A549 (cell line): ENCODE data around the gene STRA8. TPM values are rescaled to one million over a fixed set of nuclear protein-coding genes. Genes with fewer than 3 reads are reported as not detected.

Experiments
- ATAC-seq, 2 experiments: fragments of 200-7000 bp in 1 of 2; fragments of >200 bp in 1 of 2; cut with Nextera tagmentation in 1 of 2; cut with Tn5 transposase in 1 of 2; 3 replicates each; pipeline versions ENCODE4 v1.8.0 to v1.9.1; 2018 to 2020; ENCODE audit warnings: mild to moderate bottlenecking in 1 of 2, moderate library complexity in 1 of 2
- CTCF ChIA-PET: fragments of 300-600 bp; sonication (Branson Sonifier 250); formaldehyde crosslinking; extraction: SDS; loops from one replicate; lab custom pipeline; 2021; ENCODE audit warnings: antibody characterized with exemption, inconsistent platforms; lab: Yijun Ruan, JAX
- POLR2A ChIA-PET: fragments of 350-600 bp; formaldehyde crosslinking; extraction: SDS; loops from one replicate; lab custom pipeline; 2021; ENCODE audit warnings: antibody characterized with exemption, inconsistent platforms; lab: Yijun Ruan, JAX
- DNase-seq, 2 experiments: peaks; one replicate each; pipeline versions ENCODE4 v3.0.0 to v3.0.0-alpha.2; 2011 to 2016; ENCODE audit warnings: low read depth in 1 of 2, low spot score in 1 of 2
- FAIRE-seq: peaks from 2 replicates; lab custom pipeline; 2011; peaks lifted over from hg19 to GRCh38; lab: Jason Lieb, UNC
- H3K27ac ChIP-seq, 2 experiments: fragments of >200 bp; sonication (Bioruptor Twin); formaldehyde crosslinking; 3 replicates each; pipeline ENCODE4 v1.5.1; 2016 to 2017
- H3K4me1 ChIP-seq: fragments of >200 bp; sonication (Bioruptor Twin); formaldehyde crosslinking; 3 replicates; pipeline ENCODE4 v1.6.1; 2016
- H3K4me2 ChIP-seq: fragments of >200 bp; sonication (Bioruptor Twin); formaldehyde crosslinking; 3 replicates; pipeline ENCODE4 v1.6.1; 2016
- H3K4me3 ChIP-seq: fragments of >200 bp; sonication (Bioruptor Twin); formaldehyde crosslinking; 3 replicates; pipeline ENCODE4 v1.5.1; 2016
- H3K9me3 ChIP-seq: fragments of >200 bp; sonication (Bioruptor Twin); formaldehyde crosslinking; 3 replicates; pipeline ENCODE4 v1.6.1; 2016
- BHLHE40 ChIP-seq: IDR thresholded peaks from 2 replicates; pipeline ENCODE4 v1.6.1; 2012; ENCODE audit warnings: low read depth, low read length, inconsistent platforms
- CBX8 ChIP-seq: fragments of 200-600 bp; sonication (generic); IDR thresholded peaks from 2 replicates; pipeline ENCODE4 v1.6.1; 2016
- CEBPB ChIP-seq, 2 experiments: fragments of >200 bp in 1 of 2; sonication (Bioruptor Twin) in 1 of 2; formaldehyde crosslinking in 1 of 2; IDR thresholded peaks; 2 replicates each; pipeline ENCODE4 v1.6.1; 2012 to 2016
- CHD2 ChIP-seq: fragments of 150-350 bp; IDR thresholded peaks from 2 replicates; pipeline ENCODE4 v1.6.1; 2014; ENCODE audit warnings: low read length; ENCODE audit not compliant: partially characterized antibody
- CHD4 ChIP-seq: fragments of 200-600 bp; sonication (generic); IDR thresholded peaks from 2 replicates; pipeline ENCODE4 v1.6.1; 2016; ENCODE audit warnings: antibody characterized with exemption, mild to moderate bottlenecking, borderline replicate concordance
- EHMT2 ChIP-seq: fragments of 200-600 bp; sonication (generic); IDR thresholded peaks from 2 replicates; pipeline ENCODE4 v1.6.1; 2016; ENCODE audit warnings: antibody characterized with exemption, low read depth, mild to moderate bottlenecking, moderate library complexity
- FOSL2 ChIP-seq, 2 experiments: fragments of 450-650 bp in 1 of 2; fragments of >200 bp in 1 of 2; sonication (Bioruptor Twin) in 1 of 2; formaldehyde crosslinking; IDR thresholded peaks; 2 replicates each; pipeline versions ENCODE4 v1.5.0 to v1.6.1; 2016 to 2020; ENCODE audit warnings: mild to moderate bottlenecking in 1 of 2, moderate library complexity in 1 of 2
- HDAC2 ChIP-seq: fragments of 200-600 bp; sonication (generic); IDR thresholded peaks from 2 replicates; pipeline ENCODE4 v1.6.1; 2016
- HOXB5 ChIP-seq: fragments of 250-450 bp; sonication (Bioruptor Pico); IDR thresholded peaks from 2 replicates; pipeline ENCODE4 v1.5.0; 2020; ENCODE audit warnings: mild to moderate bottlenecking, moderate library complexity
- JUNB ChIP-seq: fragments of >200 bp; sonication (Bioruptor Twin); formaldehyde crosslinking; IDR thresholded peaks from 2 replicates; pipeline ENCODE4 v1.6.1; 2016
- MAFK ChIP-seq: fragments of 450-650 bp; IDR thresholded peaks from 2 replicates; pipeline ENCODE4 v1.6.1; 2014; ENCODE audit not compliant: partially characterized antibody
- MYC ChIP-seq: IDR thresholded peaks from 2 replicates; pipeline ENCODE4 v1.6.1; 2012; ENCODE audit warnings: mild to moderate bottlenecking, inconsistent platforms, low read length, improper control_type of control experiment, borderline replicate concordance
- POLR2A ChIP-seq: IDR thresholded peaks from 2 replicates; pipeline ENCODE4 v1.6.1; 2012; ENCODE audit warnings: mild to moderate bottlenecking, low read length
- RAD21 ChIP-seq, 2 experiments: fragments of >200 bp in 1 of 2; sonication (Bioruptor Twin) in 1 of 2; formaldehyde crosslinking in 1 of 2; IDR thresholded peaks in 1 of 2; conservative IDR thresholded peaks in 1 of 2; 2 replicates in 1 of 2; 3 replicates in 1 of 2; pipeline ENCODE4 v1.6.1; 2012 to 2018; ENCODE audit warnings: inconsistent platforms in 1 of 2
- RNF2 ChIP-seq: fragments of 200-600 bp; sonication (generic); IDR thresholded peaks from 2 replicates; pipeline ENCODE4 v1.6.1; 2016; ENCODE audit warnings: low read depth, mild to moderate bottlenecking, antibody characterized with exemption, moderate library complexity, borderline replicate concordance
- SREBF2 ChIP-seq: fragments of 450-650 bp; IDR thresholded peaks from 2 replicates; pipeline ENCODE4 v1.6.1; 2014; ENCODE audit warnings: mild to moderate bottlenecking, moderate library complexity
- TP53 ChIP-seq: fragments of 250-450 bp; sonication (Bioruptor Pico); IDR thresholded peaks from 2 replicates; pipeline ENCODE4 v1.5.0; 2021; ENCODE audit warnings: mild to moderate bottlenecking, moderate library complexity
- ZFP36 ChIP-seq: fragments of 450-650 bp; IDR thresholded peaks from 2 replicates; pipeline ENCODE4 v1.6.1; 2014; ENCODE audit warnings: borderline replicate concordance; ENCODE audit not compliant: partially characterized antibody
- ZNF302 ChIP-seq: fragments of 250-450 bp; sonication (Bioruptor Pico); IDR thresholded peaks from 2 replicates; pipeline ENCODE4 v1.9.0; 2021; ENCODE audit warnings: inconsistent platforms, mild to moderate bottlenecking, moderate library complexity
- ZSCAN20 ChIP-seq: fragments of 250-450 bp; sonication (Bioruptor Pico); IDR thresholded peaks from 2 replicates; pipeline ENCODE4 v1.8.0; 2022; ENCODE audit warnings: mild to moderate bottlenecking, moderate library complexity
- whole genome bisulfite sequencing: methylation state at CpG from one replicate; pipeline ENCODE4 v1.1.6; 2017; ENCODE audit errors: missing lambda C conversion rate; 5-methylcytosine and 5-hydroxymethylcytosine counted together
- polyA plus RNA-seq, 4 experiments: library from polyadenylated mRNA; depleted of rRNA in 3 of 4; stranded (reverse); fragments of >200 nt; fragmentation: RNase III in 1 of 4; extraction: RNeasy Plus Mini Kit Qiagen cat#74134 plus additional on column Dnase treatment in 1 of 4; gene quantifications; 2 replicates in 3 of 4; 3 replicates in 1 of 4; pipeline ENCODE4 v1.2.3, GENCODE V29; 2011 to 2017
- TF ChIP-seq, protein P1 (sequence below): fragments of >200 bp; sonication (Bioruptor Twin); formaldehyde crosslinking; IDR thresholded peaks from 3 replicates; pipeline ENCODE4 v1.5.1; 2016
- TF ChIP-seq, protein P2 (sequence below): IDR thresholded peaks from 2 replicates; pipeline ENCODE4 v1.6.1; 2012

The STRA8 gene
- polyA plus RNA-seq, 2 of the 4 experiments (the other 2 are of a cell fraction): not detected

- 93% methylated on average over 3 of the region's 11 CpGs for WGBS
- DNase-seq (peak; percentile 46 to 53), FAIRE-seq (no peak), ATAC-seq (peak; percentile 37 to 93; a peak in 4 of 6 replicates)
- H3K9me3 ChIP-seq: no peaks in the 10 kb centered on the region
- TF ChIP-seq RAD21 (conservative IDR thresholded peaks at IDR 0.05 in 1 of 2, IDR thresholded peaks at IDR 0.05 in 1 of 2) (0 out of 5 replicates have a peak, but pooled peaks of 1 of the 2 experiments have one; percentile 5), BHLHE40 (no peak), HOXB5 (CRISPR knock-in tag) (no peak)
- TF ChIP-seq, protein P1, sequence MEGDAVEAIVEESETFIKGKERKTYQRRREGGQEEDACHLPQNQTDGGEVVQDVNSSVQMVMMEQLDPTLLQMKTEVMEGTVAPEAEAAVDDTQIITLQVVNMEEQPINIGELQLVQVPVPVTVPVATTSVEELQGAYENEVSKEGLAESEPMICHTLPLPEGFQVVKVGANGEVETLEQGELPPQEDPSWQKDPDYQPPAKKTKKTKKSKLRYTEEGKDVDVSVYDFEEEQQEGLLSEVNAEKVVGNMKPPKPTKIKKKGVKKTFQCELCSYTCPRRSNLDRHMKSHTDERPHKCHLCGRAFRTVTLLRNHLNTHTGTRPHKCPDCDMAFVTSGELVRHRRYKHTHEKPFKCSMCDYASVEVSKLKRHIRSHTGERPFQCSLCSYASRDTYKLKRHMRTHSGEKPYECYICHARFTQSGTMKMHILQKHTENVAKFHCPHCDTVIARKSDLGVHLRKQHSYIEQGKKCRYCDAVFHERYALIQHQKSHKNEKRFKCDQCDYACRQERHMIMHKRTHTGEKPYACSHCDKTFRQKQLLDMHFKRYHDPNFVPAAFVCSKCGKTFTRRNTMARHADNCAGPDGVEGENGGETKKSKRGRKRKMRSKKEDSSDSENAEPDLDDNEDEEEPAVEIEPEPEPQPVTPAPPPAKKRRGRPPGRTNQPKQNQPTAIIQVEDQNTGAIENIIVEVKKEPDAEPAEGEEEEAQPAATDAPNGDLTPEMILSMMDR: peak; percentile 36; the same call in 2 of the 3 replicates
- TF ChIP-seq, protein P2, sequence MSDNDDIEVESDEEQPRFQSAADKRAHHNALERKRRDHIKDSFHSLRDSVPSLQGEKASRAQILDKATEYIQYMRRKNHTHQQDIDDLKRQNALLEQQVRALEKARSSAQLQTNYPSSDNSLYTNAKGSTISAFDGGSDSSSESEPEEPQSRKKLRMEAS: 0 out of 2 replicates have a peak, but pooled peaks have one; percentile 13
- H3K4me1 ChIP-seq: no peaks in the 10 kb centered on the region
- ChIA-PET CTCF (interaction anchor here (2.3 kb wide), 1 partner anchor 36 kb away, joined by 9 read pairs; no protein-coding TSS in a partner anchor), POLR2A (no interaction called here)
- no peak overlapping the region for H3K4me3 ChIP-seq
- no peak overlapping the region for H3K4me2 ChIP-seq
- no peak overlapping the region for H3K27ac ChIP-seq
Measured at GRCh38 chr7:135238112-135238744, 4.6 kb downstream of the STRA8 start.

DNA sequence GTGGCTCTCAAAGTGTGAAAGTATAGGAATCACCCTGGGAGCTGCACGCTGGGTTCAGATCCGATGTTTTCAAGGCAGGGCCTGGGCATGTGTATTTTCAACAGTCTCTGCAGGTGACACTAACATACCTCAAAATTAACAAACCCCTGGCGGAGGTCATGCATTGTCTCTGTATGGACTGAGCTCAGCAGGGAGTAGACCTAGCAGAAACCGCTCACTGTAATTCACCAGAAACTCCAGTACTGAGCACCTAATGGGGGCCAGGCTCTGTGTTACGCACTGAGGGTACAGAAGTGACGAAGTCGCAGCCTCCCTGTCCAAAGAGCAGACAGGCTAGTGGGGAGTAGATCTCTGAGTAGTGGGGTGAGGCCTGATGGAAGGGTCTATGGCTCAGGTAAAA lies 5.6 kb downstream of the STRA8 start:
- FAIRE-seq (no peak), DNase-seq (no peak)
- no peak overlapping the region for H3K4me3 ChIP-seq
- no peak for TF ChIP-seq SREBF2
- TF ChIP-seq, all 56 proteins: peak for 0
- POLR2A ChIA-PET: no interaction called here
- CTCF ChIA-PET: interaction anchor here (0.6 to 2.3 kb wide), 3 partner anchors 27 to 517 kb away, joined by 3 to 9 read pairs (median 3); no protein-coding TSS in a partner anchor
- 90% methylated on average over 7 of the region's 7 CpGs for WGBS
- Histone ChIP-seq H3K4me1 (no peaks in the 10 kb centered on the region), H3K9me3 (no peaks in the 10 kb centered on the region), H3K4me2 (no peak overlapping the region), H3K27ac (no peak overlapping the region)
- ATAC-seq: no peak

GRCh38 chr7:135240441-135240840 lies 6.8 kb downstream of the STRA8 start:
- ChIA-PET CTCF (interaction anchor here (2.3 kb wide), 1 partner anchor 34 kb away, joined by 9 read pairs; no protein-coding TSS in a partner anchor), POLR2A (no interaction called here)
- no peaks in the 10 kb centered on the region for H3K9me3 ChIP-seq
- no peaks in the 10 kb centered on the region for H3K4me1 ChIP-seq
- 69% methylated on average over 9 of the region's 9 CpGs for WGBS
- H3K4me2 ChIP-seq: no peak overlapping the region
- no peak for TF ChIP-seq CBX8
- no peak for TF ChIP-seq MAFK
- no peak for TF ChIP-seq CEBPB (IDR thresholded peaks at IDR 0.05)
- no peak for TF ChIP-seq ZNF302 (CRISPR knock-in tag)
- TF ChIP-seq HDAC2: no peak
- no peak for TF ChIP-seq CHD4
- no peak for TF ChIP-seq POLR2A
- TF ChIP-seq CHD2: no peak
- no peak for TF ChIP-seq ZFP36
- TF ChIP-seq MYC: no peak
- TF ChIP-seq ZSCAN20 (CRISPR knock-in tag): no peak
- no peak for TF ChIP-seq EHMT2
- no peak for TF ChIP-seq RNF2
- no peak for TF ChIP-seq TP53 (CRISPR knock-in tag)
- no peak for TF ChIP-seq JUNB
- no peak for TF ChIP-seq FOSL2 (IDR thresholded peaks at IDR 0.05)
- no peak for TF ChIP-seq FOSL2 (CRISPR knock-in tag; IDR thresholded peaks at IDR 0.05)
- TF ChIP-seq, all 56 proteins: peak for 0
- no peak overlapping the region for H3K4me3 ChIP-seq
- H3K27ac ChIP-seq: no peak overlapping the region
- DNase-seq: no peak
- no peak for ATAC-seq
- no peak for FAIRE-seq
